GM11168 (cell line): ENCODE measurements around the gene ITGA7.

ENCODE experiments used
- in situ Hi-C: fragments of 300-500 bp; cut with MboI; formaldehyde crosslinking; loops from one replicate; pipeline ENCODE4 v1.12.0; 2022; ENCODE audit warnings: low sequenced_read_pairs; ENCODE audit not compliant: unreplicated experiment

ITGA7 gene

GRCh38 chr12:55707841-55708694 lies at the start of gene ITGA7:
Gene ITGA7, minus strand, starts transcription at chr12:55707904. Its CDS starts 222 bp downstream, at chr12:55707682.
- in situ Hi-C loops: no loop called here

DNA sequence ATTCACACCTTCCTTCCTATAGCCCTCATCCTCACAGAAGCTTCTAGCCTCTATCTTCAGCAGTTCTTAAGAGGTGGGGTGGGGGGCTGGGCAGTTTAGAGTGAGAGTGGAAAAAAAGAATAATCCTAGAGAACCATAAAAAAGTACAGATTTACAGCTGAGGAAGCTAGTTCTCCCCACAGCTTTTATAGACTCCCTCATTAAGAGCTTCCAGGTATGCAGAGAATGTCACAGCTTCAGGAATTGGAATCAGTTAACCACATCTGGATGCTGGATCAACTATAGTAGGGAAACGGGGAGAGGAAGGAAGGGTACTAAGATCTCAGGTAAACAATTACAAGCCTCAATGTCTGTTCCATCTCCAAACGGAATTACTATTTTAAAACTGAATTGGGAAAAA lies 47.5 kb upstream of the ITGA7 start:
- in situ Hi-C loops: no loop called here

GRCh38 chr12:55748230-55748993 lies 40.7 kb upstream of the ITGA7 start:
- in situ Hi-C loops: loop anchor here (5.0 kb wide), 1 partner anchor 194 kb away; no protein-coding TSS in a partner anchor

- in situ Hi-C loops: loop anchor here (5.0 kb wide), 1 partner anchor 195 kb away; no protein-coding TSS in a partner anchor
These were observed 39.2 kb upstream of the ITGA7 start for GRCh38 chr12:55746913-55747231.

GRCh38 chr12:55746174-55746912 lies 38.6 kb upstream of the ITGA7 start:
- in situ Hi-C loops: loop anchor here (5.0 kb wide), 1 partner anchor 196 kb away; no protein-coding TSS in a partner anchor

GRCh38 chr12:55745361-55746173 lies 37.9 kb upstream of the ITGA7 start:
- in situ Hi-C loops: loop anchor here (5.0 kb wide), 1 partner anchor 197 kb away; no protein-coding TSS in a partner anchor

GRCh38 chr12:55744340-55745030 lies 36.8 kb upstream of the ITGA7 start:
- in situ Hi-C loops: loop anchor here (5.0 kb wide), 1 partner anchor 198 kb away; no protein-coding TSS in a partner anchor

- in situ Hi-C loops: no loop called here
These were observed 36.0 kb upstream of the ITGA7 start for GRCh38 chr12:55743406-55744339.

DNA sequence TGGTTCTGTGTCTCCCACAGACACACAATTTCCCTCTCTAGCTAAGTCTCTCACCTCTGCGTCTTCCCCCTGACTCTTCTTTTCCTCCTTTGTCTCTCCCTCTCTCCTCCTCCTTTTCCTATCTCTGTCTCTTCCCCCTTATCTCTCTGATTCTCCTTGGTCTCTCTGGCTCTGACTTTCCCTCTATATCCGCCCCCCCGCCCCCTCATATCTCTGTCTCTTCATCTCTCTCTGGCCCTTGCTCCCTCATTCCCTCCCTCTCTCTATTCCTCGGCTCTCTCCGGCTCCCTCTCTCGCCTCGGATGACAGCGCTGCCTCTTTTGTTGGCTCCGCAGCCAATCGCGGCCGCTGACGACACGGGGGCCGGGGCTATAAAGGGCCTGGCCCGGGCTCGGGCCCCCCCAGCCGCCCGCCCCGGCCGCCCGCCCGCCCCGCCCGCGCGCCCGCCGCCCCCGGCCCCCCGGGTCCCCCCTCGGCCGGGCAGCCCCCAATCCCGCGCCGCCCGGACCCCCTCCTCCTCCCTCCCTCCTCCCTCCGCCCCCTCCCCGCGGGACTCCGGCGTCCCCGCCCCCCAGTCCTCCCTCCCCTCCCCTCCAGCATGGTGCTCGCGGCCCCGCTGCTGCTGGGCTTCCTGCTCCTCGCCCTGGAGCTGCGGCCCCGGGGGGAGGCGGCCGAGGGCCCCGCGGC lies 35.2 kb upstream of the ITGA7 start, which contains the start of gene GDF11:
Gene GDF11, plus strand, starts transcription at position 404 of the 687 bp plus-strand sequence. Its CDS starts 195 bp downstream, at position 599.
- in situ Hi-C loops: no loop called here

GRCh38 chr12:55741931-55742680 lies 34.4 kb upstream of the ITGA7 start:
- in situ Hi-C loops: no loop called here

GRCh38 chr12:55739025-55739378 lies 31.3 kb upstream of the ITGA7 start:
- in situ Hi-C loops: loop anchor here (10.0 kb wide), 1 partner anchor 306 kb away; the partner anchor contains the start of gene RPS26

- in situ Hi-C loops: loop anchor here (10.0 kb wide), 1 partner anchor 306 kb away; the partner anchor contains the start of gene RPS26
These were observed 30.7 kb upstream of the ITGA7 start for GRCh38 chr12:55738123-55739024.

GRCh38 chr12:55737581-55738122 lies 29.9 kb upstream of the ITGA7 start:
- in situ Hi-C loops: loop anchor here (10.0 kb wide), 1 partner anchor 307 kb away; the partner anchor contains the start of gene RPS26

- in situ Hi-C loops: loop anchor here (10.0 kb wide), 1 partner anchor 308 kb away; the partner anchor contains the start of gene RPS26
These were observed 29.3 kb upstream of the ITGA7 start for GRCh38 chr12:55736780-55737580.
